Suprapubic skin (tissue), 4 donors: ENCODE measurements around the gene MCF2L2.

Experiments
- CTCF ChIP-seq, 2 donors: fragments of 200-600 bp in 1 of 2; fragments of 450-650 bp in 1 of 2; sonication (generic) in 1 of 2; IDR thresholded peaks; one replicate each; pipeline ENCODE4 v1.5.1; 2016 to 2019; ENCODE audit warnings: antibody characterized with exemption in 2 of 2, mild to moderate bottlenecking in 1 of 2, moderate library complexity in 1 of 2
- EP300 ChIP-seq: sonication (generic); formaldehyde crosslinking; IDR thresholded peaks from one replicate; pipeline ENCODE4 v1.6.1; 2017; ENCODE audit warnings: antibody characterized with exemption
- POLR2A ChIP-seq, 2 donors: fragments of 450-650 bp; IDR thresholded peaks; one replicate each; pipeline ENCODE4 v1.6.1; 2017; ENCODE audit warnings: antibody characterized with exemption in 2 of 2, mild to moderate bottlenecking in 2 of 2, moderate library complexity in 2 of 2
- POLR2AphosphoS5 ChIP-seq, 3 donors: sonication (generic); formaldehyde crosslinking; IDR thresholded peaks; one replicate each; pipeline ENCODE4 v1.6.1; 2017; ENCODE audit warnings: antibody characterized with exemption in 3 of 3

- TF ChIP-seq CTCF (IDR thresholded peaks at IDR 0.05) (no peak), POLR2A (IDR thresholded peaks at IDR 0.05) (no peak), EP300 (no peak), POLR2AphosphoS5 (IDR thresholded peaks at IDR 0.05) (no peak)
These were observed 286.2 kb downstream of the MCF2L2 start for GRCh38 chr3:183142199-183142598.
